BE2C (cell line): ENCODE measurements around the gene SOHLH1.

ENCODE experiments used
- DNase-seq: peaks from one replicate; pipeline ENCODE4 v3.0.0-alpha.2; 2020
- H3K27me3 ChIP-seq: fragments of 250-450 bp; sonication (Bioruptor Pico); 2 replicates; pipeline ENCODE4 v1.5.1; 2020; ENCODE audit warnings: mild to moderate bottlenecking
- H3K36me3 ChIP-seq: fragments of 250-450 bp; sonication (Bioruptor Pico); 2 replicates; pipeline ENCODE4 v1.5.1; 2020; ENCODE audit warnings: mild to moderate bottlenecking
- H3K4me1 ChIP-seq: fragments of 250-450 bp; sonication (Bioruptor Pico); 2 replicates; pipeline ENCODE4 v1.5.1; 2020
- H3K4me3 ChIP-seq: 2 replicates; pipeline ENCODE4 v1.5.1; 2011; ENCODE audit warnings: low read depth, low read length
- H3K9me3 ChIP-seq: fragments of 250-450 bp; sonication (Bioruptor Pico); 2 replicates; pipeline ENCODE4 v1.5.1; 2020
- CTCF ChIP-seq: IDR thresholded peaks from 2 replicates; pipeline ENCODE4 v1.5.1; 2012; ENCODE audit warnings: mild to moderate bottlenecking, low read depth, low read length

SOHLH1 gene

DNA sequence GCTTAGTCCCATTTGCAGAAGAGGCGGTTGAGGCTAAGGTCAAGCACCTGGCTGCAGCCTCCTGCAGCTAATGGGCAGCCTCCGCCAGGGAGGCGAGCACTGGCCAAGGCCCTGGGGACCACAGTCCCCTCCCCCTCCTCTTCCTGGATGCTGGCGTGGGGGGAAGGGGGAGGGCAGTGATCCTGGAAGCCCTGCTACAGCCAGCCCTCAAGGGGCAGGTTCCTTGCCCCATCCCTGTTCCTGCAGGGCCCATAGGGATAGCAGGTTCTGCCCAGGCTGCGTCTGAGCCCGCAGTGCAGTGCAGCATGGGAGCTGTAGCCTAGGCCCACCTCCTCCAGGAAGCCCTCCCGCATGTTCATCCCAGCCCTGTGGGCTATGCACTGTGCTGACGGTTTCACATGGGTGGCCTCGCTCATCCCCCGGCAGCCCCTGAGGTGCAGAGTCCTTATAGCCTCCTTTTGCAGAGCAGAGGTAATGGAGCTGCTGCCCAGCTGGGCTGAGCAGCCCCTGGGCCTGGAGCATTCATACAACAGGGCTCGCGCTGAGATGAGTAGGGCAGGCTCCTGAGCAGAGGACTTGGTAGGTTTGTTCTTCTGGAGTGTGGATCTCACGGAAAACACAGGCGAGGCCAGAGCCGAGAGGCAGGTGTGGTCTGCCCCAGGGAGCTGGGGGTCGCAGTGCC is 38.7 kb upstream of the SOHLH1 start:
- no peaks in the 10 kb centered on the region; the same call in none of the 2 replicates for H3K36me3 ChIP-seq
- H3K4me3 ChIP-seq: no peak overlapping the region
- no peak for TF ChIP-seq CTCF
- H3K9me3 ChIP-seq: no peaks in the 10 kb centered on the region
- DNase-seq: no peak
- H3K27me3 ChIP-seq: no peaks in the 10 kb centered on the region
- peaks cover 7% of the 10 kb centered on the region for H3K4me1 ChIP-seq

DNA sequence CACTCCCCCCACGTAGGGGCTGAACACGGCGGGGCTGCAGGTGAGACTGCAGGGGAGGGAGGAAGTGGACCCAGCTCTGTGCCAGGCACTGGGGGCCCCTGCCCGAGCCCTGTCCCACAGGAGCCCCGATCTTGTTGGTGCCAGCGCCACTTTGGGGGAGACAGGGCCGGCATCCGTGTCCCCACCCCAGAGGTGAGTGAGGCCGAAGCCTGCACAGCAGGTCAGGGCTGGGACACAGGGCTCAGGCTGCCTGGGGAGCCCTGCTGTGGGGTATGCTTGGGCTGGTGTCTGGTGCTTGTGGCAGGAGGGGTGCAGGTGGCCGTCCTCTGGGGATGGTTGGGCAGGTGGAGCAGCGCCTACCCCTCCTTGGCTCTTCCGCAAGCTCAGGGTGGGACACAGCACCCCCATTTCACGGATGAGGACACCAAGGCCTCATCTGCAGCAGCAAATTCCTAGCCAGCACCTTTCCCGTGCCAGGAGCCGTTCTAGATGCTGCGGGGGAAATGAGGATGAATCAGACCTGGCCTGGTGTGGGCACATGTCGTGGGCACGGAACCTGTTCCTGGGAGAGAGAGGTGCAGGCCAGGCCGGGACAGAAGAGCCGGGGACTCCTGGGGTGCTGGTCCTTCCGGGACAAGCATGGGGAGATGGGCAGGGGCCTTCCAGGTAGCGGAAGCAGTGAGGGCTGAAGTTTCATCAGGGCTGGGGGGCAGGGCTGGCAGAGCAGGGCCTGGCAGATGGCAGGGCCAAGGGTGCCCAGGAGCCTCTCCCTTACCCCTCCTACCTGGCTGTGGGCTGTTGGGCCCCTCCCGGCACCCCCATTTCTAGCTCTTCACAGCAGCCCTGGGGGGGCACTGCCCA is 37.9 kb upstream of the SOHLH1 start:
- no peak for DNase-seq

GRCh38 chr9:135736272-135736978 is 37.1 kb upstream of the SOHLH1 start:
- peaks cover 2% of the 10 kb centered on the region; the same call in 1 of the 2 replicates for H3K9me3 ChIP-seq
- H3K4me1 ChIP-seq: peaks cover 5% of the 10 kb centered on the region; the same call in 1 of the 2 replicates
- H3K36me3 ChIP-seq: no peaks in the 10 kb centered on the region; the same call in none of the 2 replicates
- DNase-seq: no peak
- TF ChIP-seq CTCF: no peak
- H3K4me3 ChIP-seq: no peak overlapping the region
- no peaks in the 10 kb centered on the region for H3K27me3 ChIP-seq

More for the DNA sequence above, 37.9 kb upstream of the SOHLH1 start:
- Histone ChIP-seq H3K4me3 (no peak overlapping the region), H3K9me3 (no peaks in the 10 kb centered on the region), H3K36me3 (no peaks in the 10 kb centered on the region; the same call in none of the 2 replicates), H3K27me3 (no peaks in the 10 kb centered on the region), H3K4me1 (peaks cover 5% of the 10 kb centered on the region; the same call in 1 of the 2 replicates)
- no peak for TF ChIP-seq CTCF

DNA sequence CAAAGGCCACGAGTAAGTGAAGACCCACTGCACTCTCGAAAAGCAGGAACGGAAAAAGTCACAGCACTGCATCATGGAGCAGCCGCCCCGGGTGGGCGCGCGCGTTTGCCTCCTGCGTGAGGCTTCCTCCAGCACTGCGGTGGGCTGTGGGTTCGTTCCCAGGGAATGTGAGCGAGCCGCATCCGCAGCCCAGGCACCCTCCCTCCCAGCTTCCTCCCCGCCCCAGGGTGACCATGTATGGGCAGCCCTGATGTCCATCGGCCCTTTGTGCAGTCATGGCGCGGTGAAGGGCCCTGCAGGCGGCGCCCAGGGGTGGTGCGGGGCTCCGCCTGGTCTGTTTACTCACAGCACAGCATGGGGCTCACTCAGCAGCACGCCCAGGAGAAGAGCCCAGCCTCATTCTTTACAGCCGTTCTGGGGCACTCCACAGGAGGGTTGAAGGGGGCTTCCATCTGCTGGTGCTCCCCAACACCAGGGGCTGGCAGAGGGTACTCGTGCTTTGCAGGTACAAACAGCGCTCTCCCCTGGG is 35.4 kb upstream of the SOHLH1 start:
- Histone ChIP-seq H3K27me3 (no peaks in the 10 kb centered on the region), H3K4me1 (peaks cover 5% of the 10 kb centered on the region; the same call in 1 of the 2 replicates), H3K9me3 (peaks cover 3% of the 10 kb centered on the region), H3K4me3 (no peak overlapping the region), H3K36me3 (peaks cover 9% of the 10 kb centered on the region)
- DNase-seq: no peak
- TF ChIP-seq CTCF: no peak

DNA sequence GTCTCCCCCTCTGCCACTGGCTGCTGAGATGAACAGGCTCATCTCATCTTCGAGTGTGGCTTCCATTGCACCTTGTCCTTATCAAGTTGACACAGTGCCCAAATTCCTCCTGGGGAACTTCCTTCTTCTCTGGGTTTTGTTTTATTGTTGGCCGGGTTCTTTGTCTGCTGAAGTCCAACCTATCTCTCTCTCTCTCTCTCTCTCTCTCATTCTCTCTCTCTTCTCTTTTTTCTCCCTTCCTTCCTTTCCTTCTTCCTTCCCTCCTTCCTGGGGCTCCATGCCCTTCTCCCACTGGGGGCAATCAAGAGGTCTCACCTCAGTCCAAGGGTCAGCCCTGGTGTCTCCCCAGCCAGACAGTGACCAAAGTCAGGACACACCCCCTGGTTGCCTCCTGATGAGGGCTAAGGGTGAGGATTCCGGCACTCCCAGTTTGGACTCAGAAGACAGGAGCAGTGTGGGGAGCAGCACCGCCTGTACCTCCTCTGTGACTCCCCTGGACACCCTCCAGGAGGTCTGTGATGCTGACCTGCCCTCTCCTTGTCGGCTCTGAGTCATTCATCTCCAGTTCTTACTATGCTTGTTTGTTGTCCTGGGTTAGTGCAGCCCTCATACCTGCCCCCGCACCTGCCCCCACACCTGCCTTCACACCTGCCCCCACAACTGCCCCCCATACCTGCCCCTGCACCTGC is 33.4 kb upstream of the SOHLH1 start:
- no peak for TF ChIP-seq CTCF
- DNase-seq: no peak

More for the DNA sequence above, 33.4 kb upstream of the SOHLH1 start:
- Histone ChIP-seq H3K4me1 (peaks cover 5% of the 10 kb centered on the region; the same call in 1 of the 2 replicates), H3K9me3 (peaks cover 3% of the 10 kb centered on the region), H3K4me3 (no peak overlapping the region), H3K27me3 (no peaks in the 10 kb centered on the region), H3K36me3 (peaks cover 15% of the 10 kb centered on the region)
